SKM-1 (cell line): ENCODE results near the gene KIAA1191.
"Not testable (repeated sequence)": the region's sequence is repeated elsewhere in the genome, so short reads cannot be mapped to it uniquely, and the experiment has no call there.

Source experiments
- DNase-seq: peaks from one replicate; lab custom pipeline; 2025; ENCODE audit not compliant: unreplicated experiment; lab: John Stamatoyannopoulos, UW

KIAA1191 gene, protein sequence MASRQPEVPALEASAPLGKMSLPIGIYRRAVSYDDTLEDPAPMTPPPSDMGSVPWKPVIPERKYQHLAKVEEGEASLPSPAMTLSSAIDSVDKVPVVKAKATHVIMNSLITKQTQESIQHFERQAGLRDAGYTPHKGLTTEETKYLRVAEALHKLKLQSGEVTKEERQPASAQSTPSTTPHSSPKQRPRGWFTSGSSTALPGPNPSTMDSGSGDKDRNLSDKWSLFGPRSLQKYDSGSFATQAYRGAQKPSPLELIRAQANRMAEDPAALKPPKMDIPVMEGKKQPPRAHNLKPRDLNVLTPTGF

DNA sequence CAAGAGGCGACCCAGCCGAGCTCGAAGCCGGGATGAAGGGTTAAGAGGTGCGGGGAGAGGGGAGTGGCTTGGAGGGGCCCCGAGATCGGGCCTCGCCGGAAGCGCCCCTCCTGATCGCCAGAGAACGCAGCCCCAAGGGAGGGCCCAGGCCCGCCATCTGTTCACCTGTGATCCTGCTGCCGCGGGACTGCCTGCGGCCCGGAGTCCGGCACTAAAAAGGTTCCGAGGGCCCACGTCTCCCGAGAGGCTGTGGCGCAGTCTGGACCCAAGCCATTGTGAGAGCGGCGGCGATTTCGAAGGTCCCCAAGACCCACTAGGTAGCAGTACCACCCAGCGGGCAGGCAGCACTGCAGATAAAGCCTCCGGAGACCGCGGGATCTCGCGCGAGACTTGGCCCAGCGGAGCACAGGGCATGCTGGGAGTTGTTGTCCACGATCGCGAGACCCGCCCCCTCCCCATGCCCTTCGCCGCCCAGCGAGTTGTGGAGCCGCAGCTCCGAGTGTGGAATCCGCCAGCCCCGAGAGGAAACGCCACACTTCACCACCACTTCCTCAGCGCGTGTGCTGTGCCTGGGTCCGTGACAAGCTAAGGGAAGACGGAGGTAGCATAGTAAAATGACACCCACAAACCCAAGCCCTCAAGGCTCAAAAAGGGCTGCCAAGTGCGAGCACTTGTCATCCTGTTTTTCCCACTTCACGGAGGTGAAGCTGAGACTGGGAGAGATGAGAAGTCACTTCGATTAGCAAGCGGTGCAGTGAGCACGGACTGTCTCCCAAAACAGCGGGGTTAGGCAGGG is at the start of gene KIAA1191:
TSS of gene KIAA1191 (minus strand) at position 328 of the 796 bp plus-strand sequence. CDS start 2,256 bp downstream, outside the sequence.
- DNase-seq: peak; percentile 83

DNA sequence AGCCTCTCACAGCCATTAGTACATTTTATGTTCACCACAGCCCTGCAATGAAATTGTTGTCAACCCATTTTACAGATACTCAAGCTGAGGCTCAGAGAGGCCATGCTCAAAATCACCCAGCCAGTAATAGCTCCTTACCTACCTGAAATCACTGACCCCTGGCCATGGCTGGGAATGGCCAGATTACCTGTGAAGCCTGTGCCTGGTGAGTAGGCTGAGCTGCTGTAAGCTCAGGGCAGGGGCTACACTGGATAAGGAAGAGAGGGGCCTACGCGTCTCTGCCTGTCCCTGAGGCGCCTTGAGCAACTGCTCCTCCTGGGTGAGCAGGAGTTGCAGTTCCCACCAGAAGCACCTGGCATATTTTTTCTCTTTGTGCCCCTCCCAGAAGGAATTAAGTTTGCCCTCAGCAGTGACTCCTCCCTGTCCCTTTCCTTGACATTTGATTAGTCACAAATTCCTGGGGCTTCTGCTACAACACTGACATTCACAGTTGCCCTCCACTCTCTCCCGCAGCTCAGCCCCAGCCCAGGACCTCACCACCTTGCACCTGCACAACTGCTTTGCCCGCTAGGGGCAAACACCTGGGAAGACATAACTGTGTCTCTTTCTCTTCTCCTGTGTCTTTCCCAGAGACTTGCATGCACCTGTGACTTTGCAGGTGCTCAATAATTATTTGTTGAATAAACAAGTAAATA is 49.1 kb upstream of the KIAA1191 start:
- no peak for DNase-seq

DNA sequence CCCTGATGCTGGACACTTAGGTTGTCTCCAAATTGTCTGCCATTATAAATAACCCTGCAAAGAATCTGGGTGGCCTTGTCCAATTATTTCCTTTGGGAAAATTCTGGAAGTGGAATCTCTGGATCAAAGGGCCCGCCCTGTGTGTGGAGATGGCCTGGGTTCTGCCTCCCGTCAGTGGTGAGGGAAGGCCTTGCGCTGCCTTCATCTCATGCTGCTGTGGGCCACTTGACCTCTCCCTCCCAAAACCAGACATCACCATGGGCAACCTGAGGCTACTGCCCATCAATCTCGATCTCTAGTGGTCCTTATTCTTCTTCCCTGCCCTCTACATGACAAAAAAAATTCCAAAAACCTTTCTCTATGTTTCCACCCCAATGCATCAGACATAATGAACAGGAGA is 48.2 kb upstream of the KIAA1191 start:
- no peak for DNase-seq

DNA sequence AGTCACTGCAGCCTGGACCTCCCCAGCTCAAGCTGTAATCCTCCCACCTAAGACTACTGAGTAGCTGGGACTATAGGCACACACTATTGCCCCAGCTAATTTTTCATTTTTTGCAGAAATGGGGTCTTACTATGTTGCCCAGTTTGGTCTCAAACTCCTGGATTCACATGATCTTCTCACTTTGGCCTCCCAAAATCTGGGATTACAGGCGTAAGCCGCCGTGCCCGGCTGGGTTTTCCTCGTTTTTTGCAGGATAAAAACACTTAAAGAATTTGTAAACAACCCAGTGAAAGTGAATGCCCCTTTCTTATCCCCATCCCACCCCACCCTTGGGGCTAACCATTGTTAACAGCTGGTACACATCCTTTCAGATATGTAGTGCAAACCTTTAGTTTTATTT is 47.0 kb upstream of the KIAA1191 start:
- DNase-seq: no peak

DNA sequence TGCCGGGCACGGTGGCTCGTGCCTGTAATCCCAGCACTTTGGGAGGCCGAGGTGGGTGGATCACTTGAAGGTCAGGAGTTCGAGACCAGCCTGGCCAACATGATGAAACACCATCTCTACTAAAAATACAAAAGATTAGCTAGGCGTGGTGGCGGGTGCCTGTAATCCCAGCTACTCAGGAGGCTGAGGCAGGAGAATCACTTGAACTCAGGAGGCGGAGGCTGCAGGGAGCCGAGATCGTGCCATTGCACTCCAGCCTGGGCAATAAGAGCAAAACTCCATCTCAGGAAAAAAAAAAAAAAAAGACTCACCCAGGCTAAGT is 46.6 kb upstream of the KIAA1191 start:
- DNase-seq: not testable (repeated sequence)

DNA sequence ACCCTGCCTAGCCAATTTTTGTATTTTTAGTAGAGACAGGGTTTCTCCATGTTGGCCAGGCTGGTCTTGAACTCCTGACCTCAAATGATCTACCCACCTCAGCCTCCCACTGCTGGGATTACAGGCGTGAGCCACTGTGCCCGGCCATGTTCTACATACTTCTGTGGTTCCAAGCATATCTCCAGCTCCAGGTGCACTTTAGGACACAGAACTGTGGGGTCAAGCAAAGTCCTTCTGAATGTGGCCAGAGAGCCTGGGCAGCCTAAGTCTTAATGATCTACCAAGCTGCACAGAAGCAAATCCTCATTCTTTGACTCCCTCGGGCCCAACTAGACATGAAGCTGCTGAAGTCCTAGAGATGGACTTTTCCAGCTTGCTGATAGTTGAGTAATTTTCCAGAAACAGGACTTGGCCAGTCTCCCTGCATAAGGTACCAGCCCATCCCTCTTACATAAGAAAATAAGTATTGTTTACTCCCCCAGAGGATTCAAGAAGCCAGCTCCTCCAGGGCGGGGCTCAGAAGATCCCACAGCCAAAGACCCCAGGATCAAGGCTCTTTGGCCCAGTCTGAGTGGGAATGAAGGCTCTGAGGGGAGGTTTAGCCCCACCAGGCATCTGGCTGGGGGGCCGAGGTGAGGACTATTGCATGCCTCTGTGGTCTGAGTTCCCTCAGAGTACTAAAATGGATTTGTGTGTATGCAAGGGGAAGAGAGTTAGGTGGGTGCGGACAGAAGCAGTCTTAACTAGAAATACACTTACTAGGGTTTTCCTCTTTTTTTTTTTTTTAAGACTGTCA is 46.1 kb upstream of the KIAA1191 start:
- DNase-seq: no peak

DNA sequence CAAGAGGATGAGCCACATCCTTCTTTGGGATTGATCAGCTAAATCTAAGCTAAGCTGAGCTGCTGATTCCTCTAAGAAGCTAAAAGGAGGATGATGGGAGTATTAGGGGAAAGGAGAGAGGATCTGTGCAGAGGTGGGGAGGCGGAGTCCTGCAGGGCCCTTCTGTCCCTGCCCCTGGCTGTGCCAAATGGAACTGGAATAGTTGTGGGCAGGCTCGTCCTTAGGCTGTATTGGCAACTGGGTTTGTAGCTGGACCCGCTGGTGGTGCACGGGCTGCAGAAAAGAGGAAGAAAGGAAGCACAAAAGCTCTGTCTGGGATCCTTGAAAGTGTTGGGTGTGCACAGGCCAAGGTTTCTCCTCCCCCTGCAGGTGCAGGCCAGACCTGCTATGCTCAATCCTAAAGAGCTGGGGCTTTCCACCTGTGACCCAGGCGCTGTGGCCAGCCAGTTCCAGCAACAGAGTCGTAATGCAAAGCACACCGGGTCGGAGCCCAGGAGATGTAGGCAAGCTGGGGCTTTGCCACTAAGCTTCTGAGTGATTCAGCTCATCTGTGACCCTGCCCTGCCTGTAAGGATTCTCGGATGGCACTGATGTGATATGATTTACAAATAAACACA is 45.0 kb upstream of the KIAA1191 start:
- DNase-seq: no peak

DNA sequence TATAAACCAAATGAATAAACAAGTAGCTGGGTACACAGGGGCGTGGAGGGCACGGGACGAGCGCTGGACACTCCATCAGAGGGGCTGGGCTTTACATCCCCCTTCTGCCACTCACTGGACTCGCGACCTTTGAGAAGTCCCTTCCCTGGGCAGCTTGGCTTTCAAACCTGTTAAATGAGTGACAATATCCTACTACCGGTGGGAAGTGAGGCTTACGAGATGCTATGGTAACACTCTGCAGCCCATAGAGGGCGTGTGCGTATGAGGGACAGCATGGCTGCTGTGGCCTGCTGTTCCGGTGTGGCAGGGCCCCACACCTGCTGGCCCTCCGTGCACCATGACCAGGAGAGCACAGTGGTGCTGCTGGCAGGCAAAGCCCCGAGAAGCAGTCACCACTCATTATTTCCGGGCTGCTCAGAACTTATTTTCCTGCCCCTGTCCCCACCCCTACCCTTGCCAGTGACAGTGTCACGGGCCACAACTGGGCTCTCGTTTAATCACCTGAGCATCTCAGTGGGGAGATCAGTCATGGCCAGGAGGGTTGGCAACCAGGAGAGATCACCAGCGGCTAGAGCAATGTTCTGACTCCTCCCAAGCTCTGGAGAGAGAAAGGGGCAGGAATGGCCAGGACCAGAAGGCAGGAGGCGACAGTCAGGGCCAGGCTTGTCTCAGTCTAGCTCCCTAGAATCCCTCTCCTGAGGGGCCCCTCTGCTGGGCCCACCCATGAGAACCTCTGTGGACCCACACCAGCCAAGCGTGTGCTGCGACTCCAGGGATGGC is 44.3 kb upstream of the KIAA1191 start:
- DNase-seq: no peak

DNA sequence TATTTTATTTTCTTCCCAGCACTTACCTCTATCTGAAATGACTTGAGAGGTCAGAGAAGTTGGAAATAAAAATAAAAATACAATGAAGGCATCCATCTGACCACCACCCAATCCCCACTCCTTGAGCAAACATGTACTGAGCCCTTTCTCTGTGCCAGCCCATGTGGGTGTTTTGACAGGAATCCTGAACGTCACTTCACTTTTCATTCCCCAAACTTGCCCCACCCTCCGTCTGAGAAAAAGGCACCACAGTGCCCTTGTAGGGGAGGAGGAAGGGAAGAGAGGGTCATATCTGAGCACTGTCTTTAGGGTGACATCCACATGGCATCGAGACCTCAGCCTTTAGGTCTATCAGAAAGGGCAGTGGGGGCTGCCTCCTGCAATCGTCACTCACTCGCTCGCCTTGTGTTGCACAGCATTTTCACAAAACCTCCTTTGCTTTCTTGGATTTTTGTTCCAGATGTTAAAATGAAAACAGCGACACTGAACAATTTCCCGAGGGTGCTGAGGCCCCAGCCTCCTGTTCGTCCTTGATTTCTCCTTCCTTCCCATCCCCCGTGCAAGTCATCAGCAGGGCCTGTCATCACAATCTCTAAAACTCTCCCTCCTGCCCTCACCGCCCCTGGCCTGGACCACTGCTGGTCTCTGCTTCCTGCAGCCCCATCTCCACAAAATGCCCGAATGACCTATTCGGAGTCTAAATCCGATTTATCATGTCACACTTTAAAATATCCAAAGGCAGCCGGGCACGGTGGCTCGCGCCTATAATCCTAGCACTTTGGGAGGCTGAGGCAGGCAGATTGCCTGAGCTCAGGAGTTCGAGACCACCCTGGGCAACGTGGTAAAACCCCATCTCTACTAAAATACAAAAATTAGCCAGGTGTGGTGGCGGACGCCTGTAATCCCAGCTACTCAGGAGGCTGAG is 40.0 kb upstream of the KIAA1191 start:
- DNase-seq: no peak

DNA sequence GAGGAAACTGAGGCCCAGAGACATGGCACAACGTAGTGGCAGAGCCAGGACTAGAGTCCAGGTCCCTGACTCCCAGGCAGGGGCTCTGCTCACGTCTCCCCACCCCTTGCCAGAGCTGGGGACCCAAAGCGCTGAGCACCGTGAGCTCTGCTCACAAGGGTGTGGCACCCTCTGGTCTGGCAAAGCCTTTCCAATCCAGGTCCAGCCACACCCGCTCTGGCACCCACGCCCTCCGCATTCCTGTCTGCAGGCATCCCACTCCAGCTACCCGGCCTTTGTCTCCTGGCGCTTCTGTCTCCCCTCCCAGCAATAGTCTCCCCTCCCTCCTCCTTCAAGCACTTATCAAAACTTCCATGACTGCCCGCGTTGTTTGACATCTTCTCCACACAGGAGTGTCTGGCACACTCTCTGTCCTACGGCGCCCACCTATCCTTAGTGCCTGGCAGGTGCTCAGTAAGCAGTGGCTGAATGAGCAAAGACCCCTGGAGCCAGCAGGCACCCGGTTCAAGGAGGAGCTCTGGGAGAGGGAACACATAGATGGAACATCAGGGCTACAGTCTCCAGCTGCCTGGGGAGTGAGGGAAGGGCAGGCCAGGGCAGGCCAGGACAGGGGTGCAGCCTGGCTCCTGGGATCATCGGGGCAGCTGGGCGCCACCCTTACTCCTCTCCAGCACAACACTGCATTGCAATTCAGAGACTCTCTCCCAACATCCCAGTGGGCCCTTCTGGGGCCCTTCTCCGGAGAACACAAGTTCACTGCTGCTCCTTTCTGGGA is 39.0 kb upstream of the KIAA1191 start:
- no peak for DNase-seq

DNA sequence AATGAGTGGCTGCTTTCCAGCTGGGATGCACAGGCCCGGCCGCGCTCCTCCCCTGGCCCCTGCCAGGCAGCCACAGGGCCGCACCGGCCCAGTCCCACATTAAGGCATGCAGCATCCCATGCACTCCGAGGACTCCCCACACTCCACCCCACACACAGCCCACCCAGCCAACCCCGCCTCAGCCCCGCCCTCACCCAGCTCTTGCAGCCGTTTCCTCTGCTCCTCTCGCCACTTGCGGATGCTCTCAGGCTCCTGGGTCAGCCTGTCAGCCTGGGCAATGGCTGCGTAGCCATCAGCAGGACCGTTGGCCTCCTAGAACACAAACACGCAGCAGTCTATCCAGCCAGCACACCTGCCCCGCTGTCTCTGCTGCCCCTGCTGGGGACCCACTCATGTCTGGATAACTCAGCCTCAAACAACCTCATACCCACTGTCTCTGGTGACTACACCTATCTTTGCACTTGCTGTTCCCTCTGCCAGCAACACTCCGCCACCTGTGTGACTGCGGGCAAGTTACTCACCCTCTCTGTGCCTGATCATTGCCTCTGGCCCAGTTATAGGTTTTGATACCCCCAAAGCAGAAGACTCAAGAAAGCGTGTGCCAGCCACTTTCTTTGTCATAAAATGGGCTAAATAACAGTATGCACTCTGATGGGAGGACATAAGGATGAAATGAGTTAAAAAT is 36.3 kb upstream of the KIAA1191 start:
- no peak for DNase-seq

DNA sequence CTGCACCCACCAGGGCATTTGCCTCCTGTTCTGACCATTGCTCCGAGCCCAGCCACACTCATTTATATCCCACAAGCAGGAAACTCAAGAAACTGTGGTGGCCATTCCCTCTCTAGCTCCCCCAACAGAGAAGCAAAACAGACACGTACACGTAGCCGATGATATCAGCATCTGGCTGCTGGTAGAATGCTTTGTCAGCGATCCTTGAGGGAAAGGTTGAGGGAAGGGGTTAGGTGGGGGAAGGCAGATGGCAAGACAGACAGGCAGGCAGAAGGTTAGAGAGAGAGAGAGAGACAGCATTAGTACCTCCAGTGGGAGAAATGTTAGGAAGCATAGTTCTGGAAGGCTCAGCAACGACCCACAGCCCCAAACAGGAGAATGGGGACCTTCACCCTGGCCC is 34.8 kb upstream of the KIAA1191 start:
- no peak for DNase-seq

DNA sequence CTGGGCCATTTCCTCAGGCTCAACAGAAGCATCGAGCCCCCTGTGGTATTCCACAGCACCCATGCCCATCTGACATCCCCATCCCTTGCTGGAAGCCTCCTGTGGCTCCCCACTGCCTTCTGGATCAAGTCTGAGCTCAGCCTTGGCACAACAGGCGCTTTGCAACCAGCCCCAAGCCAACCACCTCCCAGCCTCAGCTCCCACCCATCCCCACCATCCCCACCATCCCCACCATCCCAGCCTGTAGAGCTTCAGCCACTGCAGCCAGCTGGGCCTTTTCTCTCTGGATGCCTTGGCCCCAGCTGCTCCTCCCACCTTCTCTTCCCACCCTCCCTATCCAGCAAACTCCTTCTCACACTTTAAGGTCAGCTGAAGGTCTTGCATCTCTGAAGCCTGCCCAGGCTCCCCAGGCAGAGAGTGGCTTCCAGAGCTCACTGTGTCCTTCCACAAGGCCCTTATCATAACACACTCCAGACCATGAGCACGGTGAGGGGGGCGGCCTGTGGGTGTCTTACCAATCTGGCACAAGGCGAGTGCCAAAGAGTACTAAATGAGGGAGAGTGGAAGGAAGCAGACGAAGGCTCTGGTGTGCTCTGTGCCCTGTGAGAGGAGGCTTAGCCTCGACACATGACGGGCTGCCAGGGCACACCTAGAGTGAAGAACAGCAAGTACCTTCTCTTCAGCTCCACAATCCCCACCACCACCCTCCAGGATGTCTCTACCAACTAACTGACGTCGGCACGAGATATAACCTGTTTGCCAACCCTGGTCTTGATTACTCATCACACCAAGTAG is 33.5 kb upstream of the KIAA1191 start:
- DNase-seq: no peak

DNA sequence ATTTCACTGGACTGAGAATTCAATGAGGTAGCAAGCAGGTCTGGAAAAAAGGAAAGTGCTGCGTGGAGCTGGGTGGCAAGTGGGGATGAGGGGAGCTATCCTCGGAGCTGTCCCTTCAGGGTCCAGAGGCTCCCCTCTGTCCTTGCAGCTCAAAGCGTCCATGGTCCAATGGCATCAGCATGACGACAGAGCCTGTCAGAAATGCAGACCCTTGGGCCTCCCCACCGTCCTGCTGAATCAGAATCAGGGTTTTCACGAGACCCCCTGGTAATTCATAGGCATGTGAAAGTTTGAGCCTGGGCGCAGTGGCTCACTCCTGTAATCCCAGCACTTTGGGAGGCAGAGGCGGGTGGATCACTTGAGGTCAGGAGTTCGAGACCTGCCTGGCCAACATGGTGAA is 32.5 kb upstream of the KIAA1191 start:
- DNase-seq: no peak

DNA sequence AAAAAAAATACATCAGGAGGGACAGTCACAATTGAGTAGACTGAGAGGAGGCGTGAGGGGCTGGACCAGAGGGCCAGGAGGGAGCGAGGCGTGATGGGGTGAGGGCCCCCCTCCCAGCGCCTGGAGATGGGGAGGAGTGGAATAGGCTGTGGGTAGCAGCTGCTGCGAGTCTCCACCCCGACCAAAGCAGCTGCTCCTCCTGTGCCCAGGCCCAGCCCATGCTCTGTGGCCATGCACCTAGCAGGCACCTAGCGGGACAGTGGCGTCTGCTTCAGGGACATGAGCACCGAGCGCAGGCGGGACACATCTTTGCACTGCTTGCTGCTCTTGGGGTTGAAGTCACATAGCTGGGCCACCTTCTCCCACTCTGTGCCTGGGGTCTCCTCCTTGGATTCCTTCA is 31.0 kb upstream of the KIAA1191 start:
- no peak for DNase-seq

DNA sequence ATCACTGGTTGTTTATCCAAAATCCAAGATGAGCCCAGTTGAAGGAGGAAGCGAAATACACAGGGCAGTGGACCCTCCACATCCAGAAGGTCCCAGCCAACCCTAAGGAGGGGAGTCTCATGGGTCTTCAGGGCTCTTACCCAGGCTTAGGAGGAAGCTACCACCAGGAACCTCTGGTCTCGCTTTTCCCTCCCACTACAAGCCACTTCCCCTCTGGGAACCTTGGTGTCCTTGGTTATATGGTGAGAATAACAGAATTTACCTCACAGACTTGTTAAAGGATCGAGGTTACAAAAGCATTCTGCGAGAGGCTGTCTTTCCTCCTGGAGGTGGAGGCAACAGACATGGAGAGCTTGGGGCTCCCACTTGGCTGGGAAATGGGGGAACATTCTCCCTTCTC is 30.4 kb upstream of the KIAA1191 start:
- DNase-seq: peak; percentile 52

DNA sequence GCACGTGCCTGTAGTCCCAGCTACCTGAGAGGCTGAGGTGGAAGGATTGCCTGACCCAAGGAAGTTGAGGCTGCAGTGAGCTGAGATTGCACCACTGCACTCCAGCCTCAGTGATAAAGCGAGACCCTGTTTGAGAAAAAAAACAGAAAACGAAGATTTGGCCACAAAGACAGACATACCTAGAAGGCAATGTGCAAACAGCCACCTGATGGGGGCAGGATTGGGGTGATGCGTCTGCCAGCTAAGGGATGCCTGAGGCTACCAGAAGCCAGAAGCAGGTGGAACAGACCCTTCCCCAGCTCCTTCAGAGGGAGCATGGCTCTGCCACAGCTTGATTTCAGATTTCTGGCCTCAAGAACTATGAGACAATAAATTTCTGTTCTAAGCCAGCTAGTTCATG is 29.9 kb upstream of the KIAA1191 start:
- DNase-seq: no peak
